HEK293T (cell line): ENCODE measurements around the gene MGA.

Source experiments
- BHLHE40 ChIP-seq: fragments of 450-650 bp; IDR thresholded peaks from 2 replicates; pipeline ENCODE4 v1.6.1; 2016; ENCODE audit warnings: mild to moderate bottlenecking, moderate library complexity, borderline replicate concordance
- CTBP1 ChIP-seq: fragments of 450-650 bp; IDR thresholded peaks from 2 replicates; pipeline ENCODE4 v1.6.1; 2016; ENCODE audit warnings: borderline replicate concordance
- FOXM1 ChIP-seq: fragments of 450-650 bp; IDR thresholded peaks from 2 replicates; pipeline ENCODE4 v1.6.1; 2017; ENCODE audit warnings: mild to moderate bottlenecking, borderline replicate concordance
- HDGF ChIP-seq: fragments of 450-650 bp; IDR thresholded peaks from 2 replicates; pipeline ENCODE4 v1.6.1; 2017; ENCODE audit warnings: antibody characterized with exemption, borderline replicate concordance
- L3MBTL2 ChIP-seq: fragments of 450-650 bp; conservative IDR thresholded peaks from 2 replicates; pipeline ENCODE4 v1.6.1; 2016; ENCODE audit warnings: mild to moderate bottlenecking
- LEF1 ChIP-seq: fragments of 450-650 bp; IDR thresholded peaks from 2 replicates; pipeline ENCODE4 v1.6.1; 2017; ENCODE audit warnings: mild to moderate bottlenecking, borderline replicate concordance
- NFRKB ChIP-seq: fragments of 450-650 bp; IDR thresholded peaks from 2 replicates; pipeline ENCODE4 v1.6.1; 2016; ENCODE audit warnings: mild to moderate bottlenecking, moderate library complexity
- SP1 ChIP-seq: fragments of 450-650 bp; IDR thresholded peaks from 2 replicates; pipeline ENCODE4 v1.6.1; 2017
- TARDBP ChIP-seq: fragments of 450-650 bp; IDR thresholded peaks from 2 replicates; pipeline ENCODE4 v1.6.1; 2016
- ZNF384 ChIP-seq: fragments of 450-650 bp; IDR thresholded peaks from 2 replicates; pipeline ENCODE4 v1.6.1; 2016
- TF ChIP-seq, protein P1 (sequence below): fragments of 450-650 bp; IDR thresholded peaks from 2 replicates; pipeline ENCODE4 v1.6.1; 2016

DNA sequence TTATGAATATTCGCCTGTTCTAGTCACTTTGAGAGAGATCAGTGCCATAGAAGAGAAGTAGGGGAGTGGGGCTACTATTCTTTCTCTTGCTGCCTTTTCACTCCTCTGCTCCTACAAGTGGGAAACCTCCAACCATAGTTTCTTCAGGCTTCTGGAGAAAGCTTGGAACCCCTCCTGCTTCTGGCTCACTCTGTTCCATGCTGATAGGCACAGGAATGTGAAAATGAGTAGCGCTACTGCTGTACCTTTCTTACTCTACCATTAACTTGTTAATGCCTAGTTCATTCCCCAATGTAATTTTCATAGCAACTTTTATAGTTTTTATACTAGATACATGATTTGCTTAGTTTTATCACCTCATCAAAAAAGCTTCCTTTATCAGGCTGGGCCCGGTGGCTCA is 141.0 kb downstream of the MGA start:
- TF ChIP-seq L3MBTL2: no peak
- TF ChIP-seq HDGF: no peak
- TF ChIP-seq TARDBP: no peak
- no peak for TF ChIP-seq ZNF384
- TF ChIP-seq NFRKB: no peak
- TF ChIP-seq, protein P1, sequence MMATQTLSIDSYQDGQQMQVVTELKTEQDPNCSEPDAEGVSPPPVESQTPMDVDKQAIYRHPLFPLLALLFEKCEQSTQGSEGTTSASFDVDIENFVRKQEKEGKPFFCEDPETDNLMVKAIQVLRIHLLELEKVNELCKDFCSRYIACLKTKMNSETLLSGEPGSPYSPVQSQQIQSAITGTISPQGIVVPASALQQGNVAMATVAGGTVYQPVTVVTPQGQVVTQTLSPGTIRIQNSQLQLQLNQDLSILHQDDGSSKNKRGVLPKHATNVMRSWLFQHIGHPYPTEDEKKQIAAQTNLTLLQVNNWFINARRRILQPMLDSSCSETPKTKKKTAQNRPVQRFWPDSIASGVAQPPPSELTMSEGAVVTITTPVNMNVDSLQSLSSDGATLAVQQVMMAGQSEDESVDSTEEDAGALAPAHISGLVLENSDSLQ: no peak
- TF ChIP-seq LEF1: no peak
- no peak for TF ChIP-seq SP1
- no peak for TF ChIP-seq FOXM1
- TF ChIP-seq CTBP1: no peak
- no peak for TF ChIP-seq BHLHE40
